ENCODE data around the gene GPR83. TPM values are rescaled to one million over a fixed set of nuclear protein-coding genes. Genes with fewer than 3 reads are reported as not detected.
"Not testable (repeated sequence)": the region's sequence is repeated elsewhere in the genome, so short reads cannot be mapped to it uniquely, and the experiment has no call there.

The GPR83 gene
- total RNA-seq, 1 donor from 2014 or later, result 0.14 TPM

- Histone ChIP-seq H3K9ac (ENCODE audit: low read length) (no peak overlapping the region), H3K4me2 (ENCODE audit: low read length) (peak overlapping the region; percentile 90), H3K4me1 (ENCODE audit: insufficient read depth, low read length) (peaks cover 4% of the 10 kb centered on the region), H3K36me3 (ENCODE audit: insufficient read depth, low read length) (no peaks in the 10 kb centered on the region), H3K27me3 (ENCODE audit: insufficient read depth, low read length) (peaks cover 26% of the 10 kb centered on the region), H3K79me2 (ENCODE audit: insufficient read depth, low read length) (no peaks in the 10 kb centered on the region), H3K4me3 (ENCODE audit: insufficient read depth, low read depth, low read length) (no peak overlapping the region), H4K20me1 (ENCODE audit: insufficient read depth, low read length) (no peaks in the 10 kb centered on the region), H3K27ac (ENCODE audit: low read depth, low read length) (no peak overlapping the region), H2AFZ (ENCODE audit: low read depth, low read length) (no peak overlapping the region), H3K9me3 (ENCODE audit: insufficient read depth, low read depth, low read length) (no peaks in the 10 kb centered on the region)
- DNase-seq (ENCODE audit: low read depth) (no peak), FAIRE-seq (no peak)
- Mint-ChIP-seq H3K4me1 (ENCODE audit: low read depth, unreplicated experiment) (no peaks in the 10 kb centered on the region), H3K27ac (ENCODE audit: unreplicated experiment) (no peak overlapping the region), H3K36me3 (ENCODE audit: low read depth, unreplicated experiment) (peaks cover 2% of the 10 kb centered on the region), H3K27me3 (ENCODE audit: low read depth, unreplicated experiment) (peaks cover 53% of the 10 kb centered on the region), H3K9me3 (ENCODE audit: unreplicated experiment) (peaks cover 4% of the 10 kb centered on the region), H3K4me3 (ENCODE audit: unreplicated experiment) (no peak overlapping the region)
- TF ChIP-seq, protein P1, sequence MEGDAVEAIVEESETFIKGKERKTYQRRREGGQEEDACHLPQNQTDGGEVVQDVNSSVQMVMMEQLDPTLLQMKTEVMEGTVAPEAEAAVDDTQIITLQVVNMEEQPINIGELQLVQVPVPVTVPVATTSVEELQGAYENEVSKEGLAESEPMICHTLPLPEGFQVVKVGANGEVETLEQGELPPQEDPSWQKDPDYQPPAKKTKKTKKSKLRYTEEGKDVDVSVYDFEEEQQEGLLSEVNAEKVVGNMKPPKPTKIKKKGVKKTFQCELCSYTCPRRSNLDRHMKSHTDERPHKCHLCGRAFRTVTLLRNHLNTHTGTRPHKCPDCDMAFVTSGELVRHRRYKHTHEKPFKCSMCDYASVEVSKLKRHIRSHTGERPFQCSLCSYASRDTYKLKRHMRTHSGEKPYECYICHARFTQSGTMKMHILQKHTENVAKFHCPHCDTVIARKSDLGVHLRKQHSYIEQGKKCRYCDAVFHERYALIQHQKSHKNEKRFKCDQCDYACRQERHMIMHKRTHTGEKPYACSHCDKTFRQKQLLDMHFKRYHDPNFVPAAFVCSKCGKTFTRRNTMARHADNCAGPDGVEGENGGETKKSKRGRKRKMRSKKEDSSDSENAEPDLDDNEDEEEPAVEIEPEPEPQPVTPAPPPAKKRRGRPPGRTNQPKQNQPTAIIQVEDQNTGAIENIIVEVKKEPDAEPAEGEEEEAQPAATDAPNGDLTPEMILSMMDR (IDR thresholded peaks at IDR 0.05; ENCODE audit: insufficient read depth, low read depth, low read length), result no peak
- no peak for TF ChIP-seq EZH2 (IDR thresholded peaks at IDR 0.05; ENCODE audit: insufficient read depth, low read length)
These were observed 1.2 kb downstream of the GPR83 start for GRCh38 chr11:94400050-94400449.

GRCh38 chr11:94398101-94398500 is 3.1 kb downstream of the GPR83 start:
- Histone ChIP-seq H3K36me3 (ENCODE audit: insufficient read depth, low read length) (no peaks in the 10 kb centered on the region), H3K27ac (ENCODE audit: low read depth, low read length) (no peak overlapping the region), H3K4me2 (ENCODE audit: low read length) (no peak overlapping the region), H2AFZ (ENCODE audit: low read depth, low read length) (no peak overlapping the region), H3K27me3 (ENCODE audit: insufficient read depth, low read length) (peaks cover 26% of the 10 kb centered on the region), H3K79me2 (ENCODE audit: insufficient read depth, low read length) (no peaks in the 10 kb centered on the region), H3K4me3 (ENCODE audit: insufficient read depth, low read depth, low read length) (no peak overlapping the region), H3K4me1 (ENCODE audit: insufficient read depth, low read length) (peaks cover 4% of the 10 kb centered on the region), H3K9ac (ENCODE audit: low read length) (no peak overlapping the region), H3K9me3 (ENCODE audit: insufficient read depth, low read depth, low read length) (no peaks in the 10 kb centered on the region), H4K20me1 (ENCODE audit: insufficient read depth, low read length) (no peaks in the 10 kb centered on the region)
- Mint-ChIP-seq H3K36me3 (ENCODE audit: low read depth, unreplicated experiment) (peaks cover 2% of the 10 kb centered on the region), H3K4me3 (ENCODE audit: unreplicated experiment) (no peak overlapping the region), H3K4me1 (ENCODE audit: low read depth, unreplicated experiment) (no peaks in the 10 kb centered on the region), H3K27me3 (ENCODE audit: low read depth, unreplicated experiment) (peaks cover 50% of the 10 kb centered on the region), H3K27ac (ENCODE audit: unreplicated experiment) (no peak overlapping the region), H3K9me3 (ENCODE audit: unreplicated experiment) (peaks cover 4% of the 10 kb centered on the region)
- no peak for FAIRE-seq
- no peak for DNase-seq (ENCODE audit: low read depth)
- TF ChIP-seq, protein P1 (IDR thresholded peaks at IDR 0.05; ENCODE audit: insufficient read depth, low read depth, low read length), result no peak
- no peak for TF ChIP-seq EZH2 (IDR thresholded peaks at IDR 0.05; ENCODE audit: insufficient read depth, low read length)

DNA sequence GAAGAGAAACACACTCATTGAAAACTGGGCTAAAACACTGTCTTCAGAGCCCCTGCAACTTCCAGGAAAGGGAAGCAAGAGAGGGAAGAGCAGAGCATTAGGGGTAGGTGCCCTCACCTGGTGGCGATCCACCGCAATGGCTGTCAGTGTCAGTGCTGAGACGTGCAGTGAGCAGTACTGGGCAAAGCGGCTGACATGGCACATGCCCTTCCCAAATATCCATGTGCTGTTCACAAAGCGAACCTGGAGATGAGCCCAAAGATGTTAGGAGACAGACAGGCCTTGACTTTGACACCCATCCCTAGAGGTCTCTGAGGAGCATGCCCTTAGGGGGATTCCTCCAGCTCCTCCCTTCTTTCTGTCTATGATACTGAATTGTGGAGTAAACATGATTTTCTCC is 4.9 kb downstream of the GPR83 start:
- H3K4me3 ChIP-seq (ENCODE audit: insufficient read depth, low read depth, low read length), result no peak overlapping the region
- no peak for DNase-seq (ENCODE audit: low read depth)
- H3K9ac ChIP-seq (ENCODE audit: low read length), result no peak overlapping the region
- peaks cover 21% of the 10 kb centered on the region for H3K27me3 ChIP-seq (ENCODE audit: insufficient read depth, low read length)
- H3K27ac ChIP-seq (ENCODE audit: low read depth, low read length), result no peak overlapping the region
- FAIRE-seq, result no peak
- H3K36me3 Mint-ChIP-seq (ENCODE audit: low read depth, unreplicated experiment), result peaks cover 2% of the 10 kb centered on the region
- H4K20me1 ChIP-seq (ENCODE audit: insufficient read depth, low read length), result no peaks in the 10 kb centered on the region
- TF ChIP-seq, protein P1 (IDR thresholded peaks at IDR 0.05; ENCODE audit: insufficient read depth, low read depth, low read length), result no peak
- TF ChIP-seq EZH2 (IDR thresholded peaks at IDR 0.05; ENCODE audit: insufficient read depth, low read length), result no peak
- H3K27me3 Mint-ChIP-seq (ENCODE audit: low read depth, unreplicated experiment), result peaks cover 38% of the 10 kb centered on the region
- peaks cover 2% of the 10 kb centered on the region for H3K9me3 Mint-ChIP-seq (ENCODE audit: unreplicated experiment)
- peaks cover 4% of the 10 kb centered on the region for H3K4me1 ChIP-seq (ENCODE audit: insufficient read depth, low read length)
- no peaks in the 10 kb centered on the region for H3K79me2 ChIP-seq (ENCODE audit: insufficient read depth, low read length)
- H3K27ac Mint-ChIP-seq (ENCODE audit: unreplicated experiment), result no peak overlapping the region
- no peak overlapping the region for H2AFZ ChIP-seq (ENCODE audit: low read depth, low read length)
- no peak overlapping the region for H3K4me3 Mint-ChIP-seq (ENCODE audit: unreplicated experiment)
- H3K4me1 Mint-ChIP-seq (ENCODE audit: low read depth, unreplicated experiment), result no peaks in the 10 kb centered on the region
- H3K36me3 ChIP-seq (ENCODE audit: insufficient read depth, low read length), result no peaks in the 10 kb centered on the region
- H3K4me2 ChIP-seq (ENCODE audit: low read length), result no peak overlapping the region
- H3K9me3 ChIP-seq (ENCODE audit: insufficient read depth, low read depth, low read length), result no peaks in the 10 kb centered on the region

DNA sequence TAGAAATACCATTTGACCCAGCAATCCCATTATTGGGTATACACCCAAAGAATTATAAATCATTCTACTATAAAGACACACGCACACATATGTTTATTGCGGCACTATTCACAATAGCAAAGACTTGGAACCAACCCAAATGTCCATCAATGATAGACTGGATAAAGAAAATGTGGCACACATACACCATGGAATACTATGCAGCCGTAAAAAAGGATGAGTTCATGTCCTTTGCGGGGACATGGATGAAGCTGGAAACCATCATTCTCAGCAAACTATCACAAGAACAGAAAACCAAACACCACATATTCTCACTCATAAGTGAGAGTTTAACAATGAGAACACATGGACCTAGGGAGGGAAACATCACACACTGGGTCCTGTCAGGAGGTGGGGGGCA is 9.3 kb downstream of the GPR83 start:
- not testable (repeated sequence) for H3K27ac ChIP-seq (ENCODE audit: low read depth, low read length); H3K4me3 ChIP-seq (ENCODE audit: insufficient read depth, low read depth, low read length); H3K36me3 ChIP-seq (ENCODE audit: insufficient read depth, low read length); H3K36me3 Mint-ChIP-seq (ENCODE audit: low read depth, unreplicated experiment); H3K27ac Mint-ChIP-seq (ENCODE audit: unreplicated experiment); H4K20me1 ChIP-seq (ENCODE audit: insufficient read depth, low read length); H3K4me3 Mint-ChIP-seq (ENCODE audit: unreplicated experiment); H2AFZ ChIP-seq (ENCODE audit: low read depth, low read length); H3K4me1 Mint-ChIP-seq (ENCODE audit: low read depth, unreplicated experiment); H3K9me3 Mint-ChIP-seq (ENCODE audit: unreplicated experiment); H3K79me2 ChIP-seq (ENCODE audit: insufficient read depth, low read length); H3K9me3 ChIP-seq (ENCODE audit: insufficient read depth, low read depth, low read length); DNase-seq (ENCODE audit: low read depth); FAIRE-seq; H3K27me3 Mint-ChIP-seq (ENCODE audit: low read depth, unreplicated experiment); H3K9ac ChIP-seq (ENCODE audit: low read length); H3K27me3 ChIP-seq (ENCODE audit: insufficient read depth, low read length); H3K4me2 ChIP-seq (ENCODE audit: low read length); H3K4me1 ChIP-seq (ENCODE audit: insufficient read depth, low read length)
